Measurements from ENCODE around the gene CLDN20.

CLDN20 gene

DNA sequence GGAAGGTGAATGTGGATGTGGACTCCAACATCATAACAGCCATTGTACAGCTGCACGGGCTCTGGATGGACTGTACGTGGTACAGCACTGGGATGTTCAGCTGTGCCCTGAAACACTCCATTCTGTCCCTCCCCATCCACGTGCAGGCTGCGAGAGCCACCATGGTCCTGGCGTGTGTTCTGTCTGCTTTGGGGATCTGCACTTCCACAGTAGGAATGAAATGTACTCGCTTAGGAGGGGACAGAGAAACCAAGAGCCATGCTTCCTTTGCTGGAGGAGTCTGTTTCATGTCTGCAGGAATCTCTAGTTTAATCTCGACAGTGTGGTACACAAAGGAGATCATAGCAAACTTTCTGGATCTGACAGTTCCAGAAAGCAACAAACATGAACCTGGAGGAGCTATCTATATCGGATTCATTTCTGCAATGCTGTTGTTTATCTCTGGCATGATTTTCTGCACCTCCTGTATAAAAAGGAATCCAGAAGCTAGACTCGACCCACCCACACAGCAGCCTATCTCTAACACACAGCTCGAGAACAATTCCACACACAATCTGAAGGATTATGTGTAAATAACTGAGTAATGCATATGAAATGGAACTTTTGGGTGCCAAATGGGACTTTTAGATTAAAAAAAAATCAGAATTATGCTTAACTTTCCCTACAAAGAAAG, 12.1 kb downstream of the CLDN20 start:
- no peaks in the 10 kb centered on the region for H3K27me3 ChIP-seq (ENCODE audit: control insufficient read depth in 3 of 3, insufficient read depth in 3 of 3, low read depth in 1 of 3, low read length in 3 of 3)
- H3K4ac ChIP-seq (ENCODE audit: low read length), result no peak overlapping the region
- H2BK15ac ChIP-seq (ENCODE audit: low read length), result no peak overlapping the region
- peak overlapping the region; percentile 31 for H2BK12ac ChIP-seq (ENCODE audit: low read length)
- H3K79me1 ChIP-seq (ENCODE audit: low read depth, low read length), result no peaks in the 10 kb centered on the region
- H3K36me3 ChIP-seq (replicated peaks in 1 of 2; ENCODE audit: control insufficient read depth in 2 of 2, insufficient read depth in 2 of 2, low read length in 2 of 2), result peaks cover 6 to 52% of the 10 kb centered on the region in 2 donors
- H3K4me2 ChIP-seq (ENCODE audit: insufficient read depth, low read length, poor library complexity, severe bottlenecking), result no peak overlapping the region
- peaks cover 14 to 38% of the 10 kb centered on the region in 2 donors for H3K4me1 ChIP-seq (ENCODE audit: control insufficient read depth in 2 of 2, insufficient read depth in 1 of 2, low read depth in 1 of 2, low read length in 2 of 2)
- H3K23ac ChIP-seq (ENCODE audit: low read depth, low read length, poor library complexity), result no peak overlapping the region
- H2AK5ac ChIP-seq (ENCODE audit: low read depth, low read length), result no peak overlapping the region
- no peak overlapping the region for H3K4me3 ChIP-seq (ENCODE audit: low read length in 2 of 2)
- DNase-seq (ENCODE audit: low spot score), result no peak
- no peak overlapping the region for H2BK5ac ChIP-seq (ENCODE audit: low read length)
- H3K14ac ChIP-seq (ENCODE audit: low read length), result no peak overlapping the region
- H3K27ac ChIP-seq (replicated peaks; ENCODE audit: low read length), result peak overlapping the region; percentile 18
- H4K91ac ChIP-seq (ENCODE audit: low read depth, low read length, poor library complexity), result no peak overlapping the region
- no CpG with 5 or more reads among the region's 10 CpGs for WGBS, 2 donors (ENCODE audit: extremely low coverage in 2 of 2, insufficient read length in 2 of 2, insufficient replicate concordance in 1 of 2)
- no peak overlapping the region for H4K8ac ChIP-seq (ENCODE audit: low read depth, low read length)
- H2BK120ac ChIP-seq (ENCODE audit: low read depth, low read length), result no peak overlapping the region
- no peak overlapping the region for H3K18ac ChIP-seq (ENCODE audit: low read length)
- H3K9me3 ChIP-seq (replicated peaks in 1 of 2; ENCODE audit: control insufficient read depth in 2 of 2, insufficient read depth in 1 of 2, low read depth in 1 of 2, low read length in 2 of 2), result peaks cover 0 to 2% of the 10 kb centered on the region in 2 donors
- H2AFZ ChIP-seq (ENCODE audit: low read length), result no peak overlapping the region
- no peak overlapping the region for H3K9ac ChIP-seq (ENCODE audit: low read depth, low read length, poor library complexity)

DNA sequence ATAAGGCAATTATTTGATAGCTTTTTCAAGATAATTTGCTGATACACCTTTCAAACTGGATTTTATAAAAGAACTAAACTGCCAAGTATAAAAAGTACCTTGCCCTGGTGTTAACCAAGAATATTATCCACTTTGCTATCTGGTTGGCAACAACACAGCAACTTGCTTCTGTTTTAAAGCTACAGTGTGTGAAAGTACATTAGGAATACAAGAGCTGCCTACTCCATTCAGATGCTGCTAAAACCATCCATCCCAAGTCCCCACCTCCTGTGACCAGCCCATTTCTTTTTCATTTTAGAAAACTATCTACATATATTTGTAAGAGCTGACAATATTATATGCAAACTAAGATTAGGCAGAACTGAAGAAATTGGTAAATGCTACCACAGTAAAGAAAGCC, 12.8 kb downstream of the CLDN20 start:
- H3K14ac ChIP-seq (ENCODE audit: low read length), result no peak overlapping the region
- no peak overlapping the region for H3K4me2 ChIP-seq (ENCODE audit: insufficient read depth, low read length, poor library complexity, severe bottlenecking)
- no peak overlapping the region for H3K18ac ChIP-seq (ENCODE audit: low read length)
- no peak overlapping the region for H2BK15ac ChIP-seq (ENCODE audit: low read length)
- H2BK5ac ChIP-seq (ENCODE audit: low read length), result no peak overlapping the region
- no peak overlapping the region for H4K91ac ChIP-seq (ENCODE audit: low read depth, low read length, poor library complexity)
- H3K4me3 ChIP-seq (ENCODE audit: low read length in 2 of 2), result no peak overlapping the region
- no peak overlapping the region for H2BK12ac ChIP-seq (ENCODE audit: low read length)
- H2AK5ac ChIP-seq (ENCODE audit: low read depth, low read length), result no peak overlapping the region
- H3K4me1 ChIP-seq (ENCODE audit: control insufficient read depth in 2 of 2, insufficient read depth in 1 of 2, low read depth in 1 of 2, low read length in 2 of 2), result peaks cover 14 to 33% of the 10 kb centered on the region in 2 donors
- no peak overlapping the region for H4K8ac ChIP-seq (ENCODE audit: low read depth, low read length)
- peaks cover 0 to 2% of the 10 kb centered on the region in 2 donors for H3K9me3 ChIP-seq (replicated peaks in 1 of 2; ENCODE audit: control insufficient read depth in 2 of 2, insufficient read depth in 1 of 2, low read depth in 1 of 2, low read length in 2 of 2)
- no peaks in the 10 kb centered on the region for H3K79me1 ChIP-seq (ENCODE audit: low read depth, low read length)
- no peak overlapping the region for H2BK120ac ChIP-seq (ENCODE audit: low read depth, low read length)
- no peak overlapping the region for H3K9ac ChIP-seq (ENCODE audit: low read depth, low read length, poor library complexity)
- no peak overlapping the region for H2AFZ ChIP-seq (ENCODE audit: low read length)
- H3K4ac ChIP-seq (ENCODE audit: low read length), result no peak overlapping the region
- DNase-seq (ENCODE audit: low spot score), result no peak
- peaks cover 6 to 56% of the 10 kb centered on the region in 2 donors for H3K36me3 ChIP-seq (replicated peaks in 1 of 2; ENCODE audit: control insufficient read depth in 2 of 2, insufficient read depth in 2 of 2, low read length in 2 of 2)
- no peak overlapping the region for H3K23ac ChIP-seq (ENCODE audit: low read depth, low read length, poor library complexity)
- H3K27me3 ChIP-seq (ENCODE audit: control insufficient read depth in 3 of 3, insufficient read depth in 3 of 3, low read depth in 1 of 3, low read length in 3 of 3), result no peaks in the 10 kb centered on the region
- H3K27ac ChIP-seq (replicated peaks; ENCODE audit: low read length), result no peak overlapping the region

DNA sequence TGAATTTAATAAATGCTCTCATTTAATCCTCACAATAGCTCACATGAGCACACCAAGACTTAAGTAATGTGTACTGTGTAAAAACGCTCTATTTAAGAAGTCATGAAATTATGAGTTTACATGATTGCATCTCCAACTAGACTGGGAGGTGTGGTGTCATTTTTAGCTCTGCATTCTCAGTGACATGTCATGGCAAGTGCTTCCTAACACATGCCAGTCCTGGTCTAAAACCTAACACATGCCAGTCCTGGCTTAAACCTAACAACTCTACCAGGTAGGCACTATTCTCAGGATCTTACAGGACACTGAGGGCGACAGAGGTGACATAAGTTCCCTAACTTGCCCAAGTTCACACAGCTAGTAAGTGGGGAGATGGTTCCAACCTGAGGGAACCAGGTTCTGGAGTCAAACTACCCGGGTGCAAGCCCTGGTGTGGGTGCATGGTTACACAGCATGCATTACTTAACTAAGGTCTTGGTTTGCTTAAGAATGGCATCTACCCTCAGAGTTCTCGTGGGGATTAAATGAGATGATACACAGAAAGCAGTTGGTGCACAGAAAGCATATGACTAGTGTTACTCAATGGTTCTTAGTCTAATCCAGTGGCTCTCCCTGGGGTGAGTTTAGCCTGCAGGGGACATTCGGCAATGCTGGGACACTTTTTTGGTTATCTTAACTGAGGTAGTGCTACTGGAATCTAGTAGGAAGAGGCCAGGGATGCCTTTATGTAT, 14.7 kb downstream of the CLDN20 start:
- H3K4me1 ChIP-seq (ENCODE audit: control insufficient read depth in 2 of 2, insufficient read depth in 1 of 2, low read depth in 1 of 2, low read length in 2 of 2), result peaks cover 7 to 14% of the 10 kb centered on the region in 2 donors

DNA sequence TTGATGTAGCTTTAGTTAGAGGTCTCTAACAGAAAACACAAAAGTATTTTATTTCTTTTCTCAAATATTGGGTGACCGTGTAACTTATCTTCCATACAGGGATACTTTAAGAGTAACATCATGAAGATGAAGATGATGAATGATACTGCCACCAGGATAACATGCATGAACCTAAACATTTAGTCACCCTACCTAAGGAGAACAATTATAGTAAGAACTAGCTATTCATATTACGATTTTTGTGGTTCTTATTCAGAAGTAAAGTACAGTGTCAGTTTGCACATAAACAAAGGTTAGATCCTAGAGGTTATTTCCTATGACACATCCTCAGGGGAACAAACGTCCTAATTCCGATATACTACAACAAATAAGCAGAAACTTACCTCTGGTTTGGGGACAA, 21.0 kb downstream of the CLDN20 start:
- Histone ChIP-seq H3K14ac (ENCODE audit: low read length) (no peak overlapping the region), H4K8ac (ENCODE audit: low read depth, low read length) (no peak overlapping the region)

More for the DNA sequence above, 14.7 kb downstream of the CLDN20 start:
- no peak overlapping the region for H3K27ac ChIP-seq (replicated peaks; ENCODE audit: low read length)
- H2BK120ac ChIP-seq (ENCODE audit: low read depth, low read length), result no peak overlapping the region
- H3K23ac ChIP-seq (ENCODE audit: low read depth, low read length, poor library complexity), result no peak overlapping the region
- no peak overlapping the region for H2BK12ac ChIP-seq (ENCODE audit: low read length)
- no peak overlapping the region for H2AK5ac ChIP-seq (ENCODE audit: low read depth, low read length)
- no peak overlapping the region for H2BK5ac ChIP-seq (ENCODE audit: low read length)
- H3K79me1 ChIP-seq (ENCODE audit: low read depth, low read length), result no peaks in the 10 kb centered on the region
- no peak overlapping the region for H4K8ac ChIP-seq (ENCODE audit: low read depth, low read length)
- H4K91ac ChIP-seq (ENCODE audit: low read depth, low read length, poor library complexity), result no peak overlapping the region
- H3K4me3 ChIP-seq (ENCODE audit: low read length in 2 of 2), result no peak overlapping the region
- no peak overlapping the region for H3K14ac ChIP-seq (ENCODE audit: low read length)
- no peaks in the 10 kb centered on the region for H3K27me3 ChIP-seq (ENCODE audit: control insufficient read depth in 3 of 3, insufficient read depth in 3 of 3, low read depth in 1 of 3, low read length in 3 of 3)
- no peak overlapping the region for H3K4me2 ChIP-seq (ENCODE audit: insufficient read depth, low read length, poor library complexity, severe bottlenecking)
- DNase-seq (ENCODE audit: low spot score), result no peak
- H3K18ac ChIP-seq (ENCODE audit: low read length), result no peak overlapping the region
- H3K9me3 ChIP-seq (replicated peaks in 1 of 2; ENCODE audit: control insufficient read depth in 2 of 2, insufficient read depth in 1 of 2, low read depth in 1 of 2, low read length in 2 of 2), result peaks cover 0 to 2% of the 10 kb centered on the region in 2 donors
- H2BK15ac ChIP-seq (ENCODE audit: low read length), result no peak overlapping the region
- no peak overlapping the region for H3K4ac ChIP-seq (ENCODE audit: low read length)
- H2AFZ ChIP-seq (ENCODE audit: low read length), result no peak overlapping the region
- no CpG with 5 or more reads among the region's 5 CpGs for WGBS, 2 donors (ENCODE audit: extremely low coverage in 2 of 2, insufficient read length in 2 of 2, insufficient replicate concordance in 1 of 2)
- H3K9ac ChIP-seq (ENCODE audit: low read depth, low read length, poor library complexity), result no peak overlapping the region
- peaks cover 6 to 71% of the 10 kb centered on the region in 2 donors for H3K36me3 ChIP-seq (replicated peaks in 1 of 2; ENCODE audit: control insufficient read depth in 2 of 2, insufficient read depth in 2 of 2, low read length in 2 of 2)

More for the DNA sequence above, 21.0 kb downstream of the CLDN20 start:
- Histone ChIP-seq H3K23ac (ENCODE audit: low read depth, low read length, poor library complexity) (no peak overlapping the region), H3K79me1 (ENCODE audit: low read depth, low read length) (no peaks in the 10 kb centered on the region), H3K27ac (replicated peaks; ENCODE audit: low read length) (no peak overlapping the region), H2BK15ac (ENCODE audit: low read length) (no peak overlapping the region), H2BK12ac (ENCODE audit: low read length) (no peak overlapping the region), H3K36me3 (replicated peaks in 1 of 2; ENCODE audit: control insufficient read depth in 2 of 2, insufficient read depth in 2 of 2, low read length in 2 of 2) (peaks cover 0 to 86% of the 10 kb centered on the region in 2 donors), H3K18ac (ENCODE audit: low read length) (no peak overlapping the region), H3K4me1 (ENCODE audit: control insufficient read depth in 2 of 2, insufficient read depth in 1 of 2, low read depth in 1 of 2, low read length in 2 of 2) (peaks cover 0 to 2% of the 10 kb centered on the region in 2 donors), H2AK5ac (ENCODE audit: low read depth, low read length) (no peak overlapping the region), H4K91ac (ENCODE audit: low read depth, low read length, poor library complexity) (no peak overlapping the region), H2BK5ac (ENCODE audit: low read length) (no peak overlapping the region), H3K4ac (ENCODE audit: low read length) (no peak overlapping the region), H3K4me3 (ENCODE audit: low read length in 2 of 2) (no peak overlapping the region), H3K4me2 (ENCODE audit: insufficient read depth, low read length, poor library complexity, severe bottlenecking) (no peak overlapping the region), H3K27me3 (ENCODE audit: control insufficient read depth in 3 of 3, insufficient read depth in 3 of 3, low read depth in 1 of 3, low read length in 3 of 3) (no peaks in the 10 kb centered on the region), H2BK120ac (ENCODE audit: low read depth, low read length) (no peak overlapping the region), H3K9me3 (replicated peaks in 1 of 2; ENCODE audit: control insufficient read depth in 2 of 2, insufficient read depth in 1 of 2, low read depth in 1 of 2, low read length in 2 of 2) (no peaks in the 10 kb centered on the region), H2AFZ (ENCODE audit: low read length) (no peak overlapping the region), H3K9ac (ENCODE audit: low read depth, low read length, poor library complexity) (no peak overlapping the region)
- no peak for DNase-seq (ENCODE audit: low spot score)
- WGBS, 2 donors (ENCODE audit: extremely low coverage in 2 of 2, insufficient read length in 2 of 2, insufficient replicate concordance in 1 of 2), result no CpG with 5 or more reads among the region's 4 CpGs

All from neuronal stem cell (in vitro differentiated cells).